ENCODE data around the gene VPS16.
"Not testable (repeated sequence)": the region's sequence is repeated elsewhere in the genome, so short reads cannot be mapped to it uniquely, and the experiment has no call there.

The VPS16 gene

DNA sequence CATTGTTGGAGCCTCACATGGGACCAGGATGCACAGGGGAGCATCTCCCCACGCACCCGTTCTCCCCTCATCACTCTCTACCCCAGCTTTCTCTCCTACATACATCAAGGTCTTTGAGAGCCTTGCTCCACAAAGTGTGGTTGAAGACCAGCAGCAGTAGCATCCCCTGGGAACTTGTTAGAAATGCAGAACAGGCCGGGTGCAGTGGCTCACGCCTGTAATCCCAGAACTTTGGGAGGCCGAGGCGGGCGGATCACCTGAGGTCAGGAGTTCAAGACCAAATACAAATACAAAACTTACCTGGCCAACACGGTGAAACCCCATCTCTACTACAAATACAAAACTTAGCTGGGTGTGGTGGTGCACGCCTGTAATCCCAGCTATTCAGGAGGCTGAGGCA lies 32.6 kb upstream of the VPS16 start:
- not testable (repeated sequence) for DNase-seq

DNA sequence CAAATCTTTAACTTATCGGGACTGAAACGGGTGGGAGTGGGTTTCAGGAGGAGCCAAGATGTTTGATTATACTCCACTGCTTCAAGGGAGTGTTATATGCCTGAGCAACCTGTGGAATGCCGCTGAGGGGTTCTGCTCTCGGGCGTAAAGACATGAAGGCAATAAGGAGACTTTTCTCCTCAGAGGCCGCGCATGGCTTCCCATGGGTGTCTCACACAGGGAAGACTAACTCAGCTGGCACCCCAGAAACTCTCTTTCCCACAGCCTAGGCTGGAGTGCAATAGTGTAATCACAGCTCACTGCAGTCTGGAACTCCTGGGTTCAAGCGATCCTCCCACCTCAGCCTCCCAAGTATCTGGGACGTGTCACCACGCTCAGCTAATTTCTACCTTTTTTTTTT lies 30.9 kb upstream of the VPS16 start:
- no peak for DNase-seq

GRCh38 chr20:2812189-2812588 lies 28.4 kb upstream of the VPS16 start:
- DNase-seq: no peak

- DNase-seq: no peak
These were observed 26.5 kb upstream of the VPS16 start for GRCh38 chr20:2814076-2814475.

DNA sequence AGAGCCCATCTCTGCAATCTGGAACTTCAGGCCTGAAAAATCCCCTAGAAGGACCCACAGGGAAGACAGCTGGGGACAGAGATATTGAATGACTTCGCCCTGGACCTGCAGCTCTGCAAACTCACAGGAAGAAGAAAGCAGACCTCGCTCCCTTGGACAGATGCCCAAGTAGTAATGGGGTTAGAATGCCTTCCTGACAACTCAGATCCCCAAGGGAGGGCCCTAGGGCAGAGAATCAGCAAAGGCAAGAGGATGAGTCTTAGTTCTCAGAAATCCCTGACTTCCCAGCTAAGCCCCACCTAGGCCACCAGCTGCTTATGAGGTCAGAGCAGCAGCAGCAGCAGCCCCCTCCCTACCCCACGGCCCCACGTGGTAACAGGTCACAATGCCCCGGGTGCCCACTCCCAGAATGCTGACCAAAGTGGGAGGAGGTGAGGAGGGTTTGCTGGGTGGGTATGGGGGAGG lies 25.9 kb upstream of the VPS16 start, which contains the start of gene C20orf141:
TSS of gene C20orf141 (plus strand) at position 401 of the 465 bp plus-strand sequence. CDS start 198 bp downstream, outside the sequence.
- no peak for DNase-seq

GRCh38 chr20:2815242-2815900 lies 25.2 kb upstream of the VPS16 start:
- DNase-seq: no peak

DNA sequence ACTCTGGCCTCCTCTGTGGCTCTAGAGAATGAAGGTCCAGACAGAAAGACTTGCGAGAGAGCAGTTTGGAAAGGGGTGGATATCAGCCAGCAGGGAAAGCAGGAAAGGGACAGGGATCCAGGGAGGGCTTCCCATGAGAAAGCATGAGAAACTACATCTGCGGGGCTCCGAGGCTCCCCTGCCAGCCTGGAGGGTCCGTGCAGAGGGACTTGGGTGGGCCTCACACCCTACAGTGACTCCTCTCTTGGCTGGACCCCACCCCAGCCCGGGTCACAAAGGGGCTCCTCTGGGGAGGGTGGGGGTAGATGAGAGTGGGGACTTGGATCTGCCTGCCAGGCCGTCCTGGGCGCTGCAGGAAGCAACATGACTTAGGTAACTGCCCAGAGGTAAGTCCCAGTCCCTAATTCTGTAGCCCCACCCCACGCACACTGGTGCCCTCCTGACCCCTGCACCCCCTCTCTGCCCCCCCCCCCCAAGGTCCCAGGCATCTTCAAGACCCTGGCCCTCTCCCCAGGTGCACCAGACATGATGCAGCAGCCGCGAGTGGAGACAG lies 24.4 kb upstream of the VPS16 start, which contains the start of gene TMEM239:
TSS of gene TMEM239 (plus strand) at position 335 of the 553 bp plus-strand sequence. CDS start at position 526, 191 bp downstream.
- DNase-seq: no peak

- DNase-seq: no peak
These were observed 23.8 kb upstream of the VPS16 start for GRCh38 chr20:2816583-2817340.

DNA sequence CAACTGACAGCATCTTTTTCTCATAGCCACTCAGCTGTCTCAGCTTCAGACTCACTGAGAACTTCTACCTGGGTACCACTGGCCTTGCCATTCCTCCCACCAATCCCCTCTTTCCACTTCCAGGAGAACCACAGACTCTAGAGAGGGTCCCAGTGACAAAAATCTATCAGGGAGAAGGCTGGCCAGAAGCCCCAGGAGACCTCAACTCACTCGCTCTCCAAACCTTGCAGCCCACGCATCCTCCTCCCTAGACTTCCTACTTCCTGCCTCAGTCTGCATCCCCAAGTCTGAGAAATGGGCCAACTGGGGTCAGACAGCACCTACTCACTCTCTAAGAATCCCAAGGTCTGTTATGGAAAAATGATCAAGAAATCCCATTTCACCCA lies 23.2 kb upstream of the VPS16 start:
- no peak for DNase-seq

DNA sequence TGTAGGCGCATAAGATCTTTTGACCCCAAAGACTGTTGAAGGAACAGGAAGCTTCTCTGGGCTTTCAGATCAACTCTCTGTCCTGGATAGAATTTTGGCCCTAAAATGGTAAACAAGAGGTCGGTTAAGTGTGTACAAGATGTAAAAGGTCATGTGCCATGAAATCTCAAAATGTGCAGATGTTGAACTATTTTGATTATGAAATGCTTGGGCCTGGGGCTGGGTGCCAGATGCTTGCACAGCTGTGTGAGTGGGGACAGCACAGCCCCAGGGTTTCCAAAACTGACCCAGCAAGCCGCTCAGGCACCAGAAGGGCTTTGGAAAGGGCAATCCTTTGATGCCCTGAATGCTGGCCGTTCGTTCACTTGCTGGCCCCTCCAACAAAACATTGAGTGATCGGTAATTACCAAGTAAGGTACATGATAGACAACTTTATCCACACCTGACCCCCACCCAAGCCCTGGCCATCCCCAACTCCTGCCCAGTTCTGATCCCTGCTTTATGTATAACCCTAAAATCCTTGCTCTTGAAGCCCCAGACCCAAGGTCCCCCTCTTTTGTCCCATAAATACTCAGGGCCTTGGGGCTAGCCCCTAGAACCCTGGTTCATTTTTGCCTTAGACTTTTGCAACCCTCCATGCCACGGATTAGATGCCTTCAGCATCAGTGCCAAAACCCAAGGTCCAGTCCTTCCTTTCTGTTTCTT lies 22.5 kb upstream of the VPS16 start:
- DNase-seq: no peak

- no peak for DNase-seq
These were observed 20.3 kb upstream of the VPS16 start for GRCh38 chr20:2820084-2820895.

DNA sequence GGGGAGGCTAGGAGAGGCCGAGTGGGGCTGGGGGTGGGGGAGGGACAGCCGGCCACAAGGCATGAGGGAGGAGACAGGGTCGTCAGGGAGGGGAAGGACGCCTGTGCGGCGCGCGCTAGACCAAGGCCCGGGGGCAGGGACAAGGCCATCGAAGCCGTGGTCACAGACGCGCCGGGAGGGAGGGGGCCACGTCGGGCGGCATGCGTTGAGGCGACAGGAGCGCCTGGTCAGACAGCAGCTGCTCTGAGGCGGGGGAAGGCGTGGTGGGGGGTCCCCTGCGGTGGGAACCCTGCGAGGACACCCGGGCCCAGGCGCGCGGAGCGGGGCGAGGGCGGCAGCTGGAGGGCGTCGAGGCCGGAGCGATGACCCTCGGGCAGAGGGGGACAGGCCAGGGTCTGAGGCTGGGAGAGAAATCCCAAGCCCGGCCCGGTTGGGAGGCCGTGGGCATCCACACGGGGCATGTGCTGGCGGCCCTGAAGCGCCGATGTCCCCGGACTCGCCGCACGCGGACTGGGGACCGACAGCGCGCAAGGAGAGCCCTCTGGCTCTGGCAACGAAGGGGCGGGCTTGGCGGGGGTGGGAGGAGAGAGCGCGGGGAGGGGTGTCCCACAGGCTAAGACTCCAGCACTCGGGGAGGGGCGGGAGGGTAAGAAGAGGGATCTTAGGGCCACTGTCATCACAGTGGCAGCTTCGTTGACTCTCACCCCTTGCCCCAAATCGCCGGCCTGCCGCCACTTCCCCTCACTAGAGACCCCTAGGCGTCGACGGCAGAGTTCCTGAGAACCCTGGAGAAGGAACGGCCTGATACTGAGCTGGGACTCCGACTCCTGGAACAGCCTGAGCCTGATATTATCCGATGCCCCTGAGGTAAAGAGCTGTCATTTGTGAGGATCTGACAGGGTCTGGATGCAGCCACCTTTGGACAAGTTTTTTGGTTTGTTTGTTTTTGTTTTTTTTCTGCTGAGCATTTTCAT lies 19.4 kb upstream of the VPS16 start:
- no peak for DNase-seq

DNA sequence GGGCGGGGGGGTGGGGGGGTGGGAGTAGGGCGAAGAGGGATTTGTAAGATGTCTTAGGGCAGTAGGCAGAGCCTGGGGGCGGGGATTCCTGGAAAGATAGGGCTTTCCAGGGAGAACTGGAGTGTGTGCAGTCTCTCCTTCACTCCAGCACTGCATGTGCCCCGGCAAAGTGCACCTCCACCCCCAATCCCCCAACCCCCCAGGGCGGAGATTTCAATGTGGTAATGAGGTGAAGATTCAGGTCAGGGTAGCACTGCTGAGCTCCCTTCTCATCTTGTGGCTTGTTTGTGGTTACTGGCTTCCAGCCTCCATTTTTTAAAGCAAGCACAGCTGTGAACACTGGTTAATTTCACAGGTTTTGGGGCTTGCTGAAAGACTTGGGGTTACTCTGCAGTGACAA lies 18.5 kb upstream of the VPS16 start:
- DNase-seq: no peak

- DNase-seq: no peak
These were observed 14.8 kb upstream of the VPS16 start for GRCh38 chr20:2825761-2826160.

DNA sequence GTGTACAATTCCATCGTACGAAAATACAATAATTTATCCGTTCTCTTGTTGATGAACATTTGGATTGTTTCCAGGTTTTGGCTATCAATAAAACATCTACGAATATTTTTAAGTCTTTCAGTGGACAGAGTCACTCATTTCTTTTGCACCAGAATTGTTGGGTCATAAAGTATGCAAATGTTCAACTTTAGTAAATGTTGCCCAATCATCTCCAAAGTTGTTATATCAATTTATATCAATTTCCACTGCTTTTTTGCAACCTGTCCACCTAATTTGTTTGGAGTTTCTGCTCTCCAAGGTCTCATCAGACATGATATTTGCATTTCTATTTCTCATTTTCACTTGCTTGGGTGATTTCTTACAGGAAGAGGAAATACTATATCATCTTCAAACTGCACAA lies 13.9 kb upstream of the VPS16 start:
- no peak for DNase-seq

GRCh38 chr20:2829376-2829775 lies 11.2 kb upstream of the VPS16 start:
- no peak for DNase-seq

DNA sequence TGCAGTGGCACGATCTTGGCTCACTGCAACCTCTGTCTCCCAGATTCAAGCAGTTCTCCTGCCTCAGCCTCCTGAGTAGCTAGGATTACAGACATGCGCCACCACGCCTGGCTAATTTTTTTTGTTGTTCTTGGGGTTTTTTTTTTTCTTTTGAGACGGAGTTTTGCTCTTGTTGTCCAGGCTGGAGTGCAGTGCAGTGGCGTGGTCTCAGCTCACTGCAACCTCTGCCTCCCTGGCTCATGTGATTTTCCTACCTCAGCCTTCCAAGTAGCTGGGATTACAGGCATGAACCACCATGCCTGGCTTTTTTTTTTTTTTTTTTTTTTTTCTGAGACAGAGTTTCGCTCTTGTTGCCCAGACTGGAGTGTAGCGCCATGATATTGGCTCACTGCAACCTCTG lies 9.3 kb upstream of the VPS16 start:
- DNase-seq: not testable (repeated sequence)

DNA sequence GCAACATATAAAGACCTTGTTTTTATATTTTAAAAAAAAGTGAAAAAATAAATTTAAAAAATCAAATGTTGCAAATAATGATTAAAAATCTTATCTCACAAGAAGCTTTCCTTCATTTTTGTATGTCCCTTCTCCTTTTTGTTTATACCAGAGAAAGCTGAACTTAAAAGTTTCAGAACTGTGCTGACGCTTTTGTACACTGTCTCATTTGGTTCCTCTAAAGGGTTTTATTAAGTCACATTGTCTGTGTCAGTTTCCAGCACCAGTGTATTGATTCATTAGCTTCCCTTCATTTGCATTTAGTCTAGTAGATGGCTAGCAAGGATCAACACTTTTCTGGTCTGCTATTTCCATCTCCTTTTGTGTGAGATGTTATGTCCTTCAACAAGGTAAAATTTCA lies 6.8 kb upstream of the VPS16 start:
- DNase-seq: no peak

DNA sequence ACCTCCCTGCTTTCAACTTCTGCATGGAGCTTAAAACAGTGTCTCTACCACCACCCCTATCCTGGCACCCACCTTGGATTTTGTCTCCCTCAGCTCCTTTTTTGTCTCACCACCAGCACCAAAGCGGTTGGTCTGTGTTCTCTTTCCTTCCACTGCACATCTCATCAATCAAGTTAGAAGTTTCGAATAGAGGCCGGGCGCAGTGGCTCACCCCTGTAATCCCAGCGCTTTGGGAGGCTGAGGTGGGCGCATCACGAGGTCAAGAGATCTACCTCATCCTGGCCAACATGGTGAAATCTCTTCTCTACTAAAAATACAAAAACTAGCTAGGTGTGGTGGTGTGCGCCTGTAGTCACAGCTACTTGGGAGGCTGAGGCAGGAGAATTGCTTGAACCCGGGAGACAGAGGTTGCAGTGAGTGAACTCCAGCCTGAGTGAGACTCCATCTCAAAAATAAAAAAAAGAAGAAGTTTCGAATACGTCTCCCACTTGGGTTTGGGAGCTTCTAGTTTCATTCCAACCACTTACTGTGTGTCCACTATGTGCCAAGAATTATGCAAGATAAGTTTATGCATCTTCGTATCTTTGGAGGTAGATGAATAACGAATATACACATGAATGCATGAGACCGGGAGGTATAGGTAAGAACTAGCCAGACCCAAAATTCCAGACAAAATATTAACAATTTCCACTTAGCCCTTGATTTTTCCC lies 6.0 kb upstream of the VPS16 start:
- DNase-seq: no peak

- DNase-seq: no peak
These were observed 5.2 kb upstream of the VPS16 start for GRCh38 chr20:2835331-2835796.
